Fibroblast of villous mesenchyme (primary cell): ENCODE measurements around the gene PHF21A. TPM values are rescaled to one million over a fixed set of nuclear protein-coding genes. Genes with fewer than 3 reads are reported as not detected.

Source experiments
- DNase-seq: peaks from one replicate; pipeline ENCODE4 v3.0.0-alpha.2; 2010; ENCODE audit warnings: low read depth
- H3K4me3 ChIP-seq: 2 replicates; pipeline ENCODE4 v1.5.1; 2011; ENCODE audit warnings: low read depth, mild to moderate bottlenecking, low read length
- total RNA-seq: library from RNA; depleted of rRNA; stranded (reverse); fragments of >200 nt; gene quantifications from 2 replicates; pipeline ENCODE4 v1.2.3, GENCODE V29; 2012
- TF ChIP-seq, protein P1 (sequence below): IDR thresholded peaks from 2 replicates; pipeline ENCODE4 v1.5.1; 2012; ENCODE audit warnings: low read depth, mild to moderate bottlenecking, low read length; ENCODE audit not compliant: insufficient read depth

Gene PHF21A
- total RNA-seq, 1 donor: 15.5 TPM

GRCh38 chr11:46012185-46012584 is 109.1 kb downstream of the PHF21A start:
- TF ChIP-seq, protein P1, sequence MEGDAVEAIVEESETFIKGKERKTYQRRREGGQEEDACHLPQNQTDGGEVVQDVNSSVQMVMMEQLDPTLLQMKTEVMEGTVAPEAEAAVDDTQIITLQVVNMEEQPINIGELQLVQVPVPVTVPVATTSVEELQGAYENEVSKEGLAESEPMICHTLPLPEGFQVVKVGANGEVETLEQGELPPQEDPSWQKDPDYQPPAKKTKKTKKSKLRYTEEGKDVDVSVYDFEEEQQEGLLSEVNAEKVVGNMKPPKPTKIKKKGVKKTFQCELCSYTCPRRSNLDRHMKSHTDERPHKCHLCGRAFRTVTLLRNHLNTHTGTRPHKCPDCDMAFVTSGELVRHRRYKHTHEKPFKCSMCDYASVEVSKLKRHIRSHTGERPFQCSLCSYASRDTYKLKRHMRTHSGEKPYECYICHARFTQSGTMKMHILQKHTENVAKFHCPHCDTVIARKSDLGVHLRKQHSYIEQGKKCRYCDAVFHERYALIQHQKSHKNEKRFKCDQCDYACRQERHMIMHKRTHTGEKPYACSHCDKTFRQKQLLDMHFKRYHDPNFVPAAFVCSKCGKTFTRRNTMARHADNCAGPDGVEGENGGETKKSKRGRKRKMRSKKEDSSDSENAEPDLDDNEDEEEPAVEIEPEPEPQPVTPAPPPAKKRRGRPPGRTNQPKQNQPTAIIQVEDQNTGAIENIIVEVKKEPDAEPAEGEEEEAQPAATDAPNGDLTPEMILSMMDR: no peak
- H3K4me3 ChIP-seq: no peak overlapping the region
- no peak for DNase-seq

DNA sequence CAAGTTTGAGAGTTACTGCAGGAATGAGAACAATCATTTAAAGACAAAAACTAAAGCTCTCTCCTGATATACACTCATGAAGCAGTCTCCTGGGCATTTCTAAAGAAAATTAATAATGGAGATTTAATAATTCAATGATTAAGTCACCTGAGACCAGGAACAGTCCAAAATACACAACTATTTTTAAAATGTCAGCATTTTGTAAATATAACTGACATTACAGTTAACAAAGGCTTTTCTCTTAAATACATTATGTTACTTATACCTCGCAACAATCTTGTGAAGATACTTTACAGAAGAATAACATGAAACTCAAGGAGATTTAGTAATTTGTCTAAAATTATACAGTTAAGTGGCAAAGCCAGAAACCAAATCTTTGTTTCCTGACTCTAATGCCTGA is 111.2 kb downstream of the PHF21A start:
- TF ChIP-seq, protein P1: no peak
- H3K4me3 ChIP-seq: no peak overlapping the region

DNA sequence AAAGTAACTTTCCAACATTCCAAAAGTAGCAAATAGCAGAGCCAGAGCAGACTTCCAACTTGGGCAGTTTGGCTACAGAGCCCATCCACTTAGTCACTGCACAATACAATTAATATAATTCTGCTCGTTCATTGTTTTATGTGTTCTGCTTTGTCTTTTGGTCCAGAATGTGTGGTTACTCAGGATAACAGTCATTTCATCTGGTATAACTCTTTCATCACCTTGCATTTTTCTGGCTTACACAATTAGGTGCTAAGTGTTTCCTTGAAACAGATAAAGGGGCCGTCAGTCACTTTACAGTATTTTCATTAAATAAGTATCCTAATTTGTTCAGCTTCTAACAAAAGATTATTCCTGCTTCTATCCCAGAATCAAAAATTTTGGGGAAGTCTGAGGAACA is 111.6 kb downstream of the PHF21A start:
- TF ChIP-seq, protein P1: no peak
- H3K4me3 ChIP-seq: no peak overlapping the region
- no peak for DNase-seq

More for the DNA sequence above, 111.2 kb downstream of the PHF21A start:
- no peak for DNase-seq

DNA sequence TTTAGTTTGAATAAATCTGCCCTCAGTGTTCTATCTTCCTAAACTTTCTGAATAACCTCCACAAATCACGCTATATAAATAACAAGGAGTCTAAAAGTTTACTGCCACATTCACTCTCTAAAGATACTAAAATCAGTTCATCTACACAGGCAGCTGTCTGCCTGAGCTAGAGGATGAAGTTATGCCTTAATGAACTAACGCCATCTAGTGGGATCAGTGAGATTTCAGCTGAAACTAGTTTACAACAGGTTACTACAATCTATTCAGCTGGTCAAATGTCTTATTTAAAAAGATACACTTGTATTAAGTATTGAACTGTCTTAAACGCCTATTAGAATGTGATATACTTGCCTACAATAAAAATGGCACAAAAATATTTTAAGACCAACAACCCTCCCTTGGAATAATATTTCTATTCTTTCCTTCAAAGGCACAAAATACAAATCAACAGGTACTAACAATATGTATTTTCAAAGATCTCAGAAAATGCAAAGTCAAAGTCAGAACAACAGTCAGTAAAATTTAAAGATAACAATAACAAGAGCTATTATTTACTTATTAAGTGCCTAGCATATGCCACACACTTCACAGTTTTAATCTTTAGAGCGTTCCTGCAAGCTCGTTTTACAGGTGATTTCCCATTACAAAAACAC is 114.7 kb downstream of the PHF21A start:
- peak; percentile 80 for DNase-seq
- TF ChIP-seq, protein P1: peak; percentile 83
- no peak overlapping the region for H3K4me3 ChIP-seq

GRCh38 chr11:46003572-46003971 is 117.7 kb downstream of the PHF21A start:
- TF ChIP-seq, protein P1: no peak
- H3K4me3 ChIP-seq: no peak overlapping the region
- peak; percentile 22 for DNase-seq

DNA sequence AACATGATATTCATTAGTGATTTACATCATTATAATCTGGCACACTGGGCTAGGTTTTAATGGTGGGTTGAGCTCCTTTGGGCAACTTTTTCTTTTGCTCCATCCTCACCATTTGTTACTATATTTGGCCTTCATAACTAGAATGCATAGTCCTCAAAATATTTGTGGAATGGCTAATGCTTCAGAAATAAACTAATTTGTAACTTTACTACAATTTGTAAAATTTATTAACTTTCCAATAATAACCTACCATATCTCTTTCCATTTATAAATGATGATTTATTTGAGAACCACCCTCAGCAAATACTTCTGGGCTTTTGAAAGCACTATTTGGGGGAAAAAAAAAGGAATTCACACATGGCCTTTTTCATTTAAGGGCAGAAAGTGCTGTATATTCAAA is 119.1 kb downstream of the PHF21A start:
- H3K4me3 ChIP-seq: no peak overlapping the region
- TF ChIP-seq, protein P1: no peak
- DNase-seq: no peak

DNA sequence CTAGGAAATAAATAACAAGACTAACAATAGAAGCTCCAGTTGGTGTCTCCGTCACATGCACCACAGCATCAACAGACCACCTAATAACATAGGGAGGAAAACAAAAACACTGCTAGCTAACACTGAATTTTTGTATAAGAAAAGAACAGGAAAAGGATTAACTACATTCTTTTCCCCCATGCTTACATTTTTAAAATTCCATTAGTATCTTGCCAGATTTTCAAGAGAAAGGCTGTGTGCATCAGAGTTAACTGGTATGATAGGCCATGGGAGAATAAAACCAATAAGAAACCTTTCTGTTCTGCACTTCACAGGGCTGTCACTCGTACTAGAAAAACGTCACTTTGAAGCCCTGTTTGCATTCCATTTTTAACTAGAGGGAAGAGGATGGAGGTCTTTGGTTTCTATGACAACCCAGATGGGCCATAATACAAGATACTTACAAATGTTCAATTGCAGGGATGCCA is 119.8 kb downstream of the PHF21A start:
- peak; percentile 51 for DNase-seq
- TF ChIP-seq, protein P1: no peak
- no peak overlapping the region for H3K4me3 ChIP-seq
